AG04450 (cell line): ENCODE measurements around the gene RASAL1. TPM values are rescaled to one million over a fixed set of nuclear protein-coding genes. Genes with fewer than 3 reads are reported as not detected.

ENCODE experiments used
- CTCF ChIA-PET: fragments of 300-600, 350-600 bp; formaldehyde crosslinking; extraction: SDS; loops from one replicate; lab custom pipeline; 2022; ENCODE audit warnings: antibody characterized with exemption, inconsistent platforms; lab: Charles Lee
- POLR2A ChIA-PET: fragments of 350-600 bp; formaldehyde crosslinking; extraction: SDS; loops from one replicate; lab custom pipeline; 2021; ENCODE audit warnings: antibody characterized with exemption, inconsistent platforms; lab: Yijun Ruan, JAX
- DNase-seq: peaks from one replicate; pipeline ENCODE4 v3.0.0-alpha.2; 2011; ENCODE audit warnings: low read depth, low spot score
- H3K27ac ChIP-seq: one replicate; pipeline ENCODE4 v1.5.1; 2012; ENCODE audit warnings: low read depth, low read length, control low read depth
- H3K27me3 ChIP-seq: one replicate; pipeline ENCODE4 v1.6.0; 2012; ENCODE audit warnings: low read length; ENCODE audit not compliant: control insufficient read depth, insufficient read depth
- H3K4me3 ChIP-seq: 2 replicates; pipeline ENCODE4 v1.5.1; 2011; ENCODE audit warnings: mild to moderate bottlenecking, low read depth, low read length, control low read depth
- H3K9me3 ChIP-seq: 2 replicates; pipeline ENCODE4 v1.5.1; 2012; ENCODE audit warnings: low read length; ENCODE audit not compliant: control insufficient read depth, insufficient read depth
- polyA plus RNA-seq: library from polyadenylated mRNA; depleted of rRNA; stranded (reverse); fragments of >200 nt; gene quantifications from 2 replicates; pipeline ENCODE4 v1.2.3, GENCODE V29; 2011
- TF ChIP-seq, protein P1 (sequence below): IDR thresholded peaks from 2 replicates; pipeline ENCODE4 v1.5.1; 2011; ENCODE audit warnings: low read depth, low read length, control low read depth, inconsistent platforms

RASAL1 gene
- polyA plus RNA-seq, 1 experiment, result not detected

DNA sequence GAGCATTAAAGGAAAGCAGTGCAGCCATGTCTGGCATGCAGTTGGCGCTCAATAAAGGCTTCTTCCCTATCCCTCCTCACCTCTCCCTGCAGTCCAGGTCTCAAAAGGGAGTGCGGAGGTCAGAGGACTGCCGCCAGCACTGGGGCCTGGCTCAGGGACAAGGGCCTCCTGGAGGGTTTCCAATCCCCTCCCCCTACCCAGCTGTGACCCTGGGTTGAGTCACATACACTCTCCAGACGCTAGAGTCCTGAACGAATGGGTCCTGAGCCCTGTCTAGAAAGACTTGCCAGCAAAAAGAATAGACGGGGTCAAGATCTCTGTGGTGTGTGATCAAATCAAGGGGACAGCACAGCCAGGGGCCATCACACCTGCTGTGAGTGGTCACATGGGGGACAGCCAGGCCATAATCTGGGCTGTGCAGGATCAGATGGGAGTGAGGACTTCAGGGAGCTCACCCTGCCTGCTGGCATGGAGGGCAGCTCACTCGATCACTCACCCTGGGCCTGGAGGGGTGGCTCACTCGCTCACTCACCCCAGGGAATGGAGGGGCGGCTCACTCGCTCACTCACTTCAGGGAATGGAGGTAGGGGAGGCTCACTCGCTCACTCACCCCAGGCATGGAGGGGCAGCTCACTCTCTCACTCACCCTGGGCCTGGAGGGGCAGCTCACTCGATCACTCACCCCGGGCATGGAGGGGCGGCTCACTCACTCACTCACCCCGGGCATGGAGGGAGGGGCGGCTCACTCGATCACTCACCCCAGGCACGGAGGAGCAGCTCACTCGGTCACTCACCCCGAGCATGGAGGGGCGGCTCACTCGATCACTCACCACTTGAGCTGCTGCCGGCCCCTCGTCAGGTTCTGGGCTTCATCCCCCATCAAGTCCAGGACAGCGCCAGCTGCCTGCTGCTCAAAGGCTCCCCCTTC, 26.8 kb upstream of the RASAL1 start:
- Histone ChIP-seq H3K27me3 (no peaks in the 10 kb centered on the region), H3K9me3 (no peaks in the 10 kb centered on the region; the same call in 1 of the 2 replicates), H3K4me3 (no peak overlapping the region), H3K27ac (no peak overlapping the region)
- ChIA-PET POLR2A (interaction anchor here (0.6 kb wide), 1 partner anchor 9 kb away, joined by 3 read pairs; no protein-coding TSS in a partner anchor), CTCF (interaction anchor here (1.8 to 2.1 kb wide), 4 partner anchors 10 to 169 kb away, joined by 4 to 9 read pairs (median 6); no protein-coding TSS in a partner anchor)
- no peak for DNase-seq
- TF ChIP-seq, protein P1, sequence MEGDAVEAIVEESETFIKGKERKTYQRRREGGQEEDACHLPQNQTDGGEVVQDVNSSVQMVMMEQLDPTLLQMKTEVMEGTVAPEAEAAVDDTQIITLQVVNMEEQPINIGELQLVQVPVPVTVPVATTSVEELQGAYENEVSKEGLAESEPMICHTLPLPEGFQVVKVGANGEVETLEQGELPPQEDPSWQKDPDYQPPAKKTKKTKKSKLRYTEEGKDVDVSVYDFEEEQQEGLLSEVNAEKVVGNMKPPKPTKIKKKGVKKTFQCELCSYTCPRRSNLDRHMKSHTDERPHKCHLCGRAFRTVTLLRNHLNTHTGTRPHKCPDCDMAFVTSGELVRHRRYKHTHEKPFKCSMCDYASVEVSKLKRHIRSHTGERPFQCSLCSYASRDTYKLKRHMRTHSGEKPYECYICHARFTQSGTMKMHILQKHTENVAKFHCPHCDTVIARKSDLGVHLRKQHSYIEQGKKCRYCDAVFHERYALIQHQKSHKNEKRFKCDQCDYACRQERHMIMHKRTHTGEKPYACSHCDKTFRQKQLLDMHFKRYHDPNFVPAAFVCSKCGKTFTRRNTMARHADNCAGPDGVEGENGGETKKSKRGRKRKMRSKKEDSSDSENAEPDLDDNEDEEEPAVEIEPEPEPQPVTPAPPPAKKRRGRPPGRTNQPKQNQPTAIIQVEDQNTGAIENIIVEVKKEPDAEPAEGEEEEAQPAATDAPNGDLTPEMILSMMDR, result no peak

DNA sequence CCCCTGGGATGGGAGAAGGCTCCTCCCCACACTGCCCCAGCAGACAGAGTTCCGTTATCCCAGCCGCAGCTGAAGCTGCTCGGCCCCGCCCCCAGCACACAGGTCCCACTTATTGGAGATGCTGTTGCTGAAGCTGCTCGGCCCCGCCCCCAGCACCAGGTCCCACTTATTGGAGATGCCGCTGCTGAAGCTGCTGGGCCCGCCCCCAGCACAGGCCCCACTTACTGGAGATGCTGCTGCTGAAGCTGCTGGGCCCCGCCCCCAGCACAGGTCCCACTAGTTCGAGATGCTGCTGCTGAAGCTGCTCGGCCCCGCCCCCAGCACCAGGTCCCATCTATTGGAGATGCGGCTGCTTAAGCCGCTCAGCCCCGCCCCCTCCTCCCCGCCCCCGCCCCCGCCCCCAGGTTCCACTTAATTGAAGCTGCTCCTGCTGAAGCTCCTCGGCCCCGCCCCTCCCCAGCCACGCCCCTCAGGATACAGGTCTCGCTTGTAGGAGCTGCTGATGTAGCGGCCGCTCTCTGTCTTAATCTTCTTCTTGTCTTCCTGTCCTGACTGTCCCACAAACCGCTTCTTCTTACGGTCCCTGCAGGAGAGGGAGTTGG, 26.0 kb upstream of the RASAL1 start:
- Histone ChIP-seq H3K9me3 (no peaks in the 10 kb centered on the region; the same call in 1 of the 2 replicates), H3K27me3 (no peaks in the 10 kb centered on the region), H3K27ac (no peak overlapping the region), H3K4me3 (no peak overlapping the region)
- TF ChIP-seq, protein P1, result no peak
- CTCF ChIA-PET, result interaction anchor here (1.9 to 2.1 kb wide), 2 partner anchors 12 to 113 kb away, joined by 7 to 9 read pairs; no protein-coding TSS in a partner anchor
- DNase-seq, result no peak
- POLR2A ChIA-PET, result interaction anchor here (0.6 kb wide), 1 partner anchor 10 kb away, joined by 3 read pairs; no protein-coding TSS in a partner anchor

DNA sequence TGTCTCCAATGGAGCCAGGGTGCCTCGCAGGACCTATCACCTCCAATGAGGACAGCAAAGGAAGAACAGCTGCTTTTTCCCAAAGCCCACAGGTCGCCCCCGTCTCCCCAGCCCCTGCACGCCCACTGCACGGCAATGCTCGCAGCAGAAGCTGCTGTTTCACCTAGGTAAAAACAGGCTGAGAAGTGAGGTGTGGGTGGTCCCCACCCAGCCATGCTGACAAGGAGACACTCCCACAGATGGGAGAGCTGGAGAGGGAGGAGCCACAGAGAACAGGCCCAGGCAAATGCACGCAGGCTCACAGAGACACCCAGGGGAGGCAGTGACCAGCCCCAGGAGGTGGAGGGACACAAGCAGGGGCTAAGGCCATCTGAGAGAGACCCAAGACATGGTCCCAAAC, 24.4 kb upstream of the RASAL1 start:
- POLR2A ChIA-PET, result no interaction called here

DNA sequence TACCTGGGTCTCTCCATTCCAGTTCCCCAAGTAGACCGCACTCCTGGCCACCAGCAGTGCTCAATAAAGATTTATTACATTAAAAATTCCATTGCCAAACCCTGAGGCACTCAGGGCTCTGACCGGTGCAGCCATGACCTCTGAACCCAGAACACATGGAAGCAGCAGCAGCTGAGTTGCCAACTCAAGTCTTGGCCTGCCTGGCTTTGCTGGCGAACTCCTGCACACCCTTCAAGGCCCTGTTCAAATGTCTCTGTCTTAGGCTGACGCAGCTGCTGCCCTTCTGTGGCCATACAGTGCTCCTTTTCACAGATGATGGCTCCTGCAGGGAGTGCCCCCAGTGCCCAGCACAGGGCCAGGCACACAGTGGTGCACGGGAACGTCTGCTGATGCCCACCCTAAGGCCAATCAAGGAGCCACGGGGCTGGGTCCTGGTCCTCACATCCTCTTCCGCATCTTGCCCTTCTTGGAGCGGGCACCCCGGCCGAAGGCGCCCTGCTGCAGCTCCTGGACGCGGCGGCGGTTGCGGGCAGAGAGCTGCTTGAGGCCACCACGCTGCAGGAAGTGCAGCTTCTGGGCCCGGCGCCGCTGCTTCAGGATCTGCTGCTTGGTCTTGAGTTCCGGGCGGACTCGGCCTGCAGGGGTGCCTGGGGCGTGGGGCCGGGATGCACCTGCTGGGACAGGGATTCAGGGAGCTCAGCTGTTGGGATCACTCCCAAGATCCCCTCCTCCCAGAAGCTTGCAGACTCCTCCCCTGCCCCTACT, 23.1 kb upstream of the RASAL1 start:
- CTCF ChIA-PET, result interaction anchor here (0.6 to 0.8 kb wide), 3 partner anchors 15 to 135 kb away, joined by 3 read pairs; no protein-coding TSS in a partner anchor
- TF ChIP-seq, protein P1, result no peak
- no peak overlapping the region for H3K4me3 ChIP-seq
- no peak for DNase-seq
- H3K27me3 ChIP-seq, result peaks cover 17% of the 10 kb centered on the region
- H3K27ac ChIP-seq, result no peak overlapping the region
- POLR2A ChIA-PET, result no interaction called here
- H3K9me3 ChIP-seq, result no peaks in the 10 kb centered on the region; the same call in 1 of the 2 replicates

More for the DNA sequence above, 24.4 kb upstream of the RASAL1 start:
- no peak overlapping the region for H3K27ac ChIP-seq
- H3K9me3 ChIP-seq, result no peaks in the 10 kb centered on the region; the same call in 1 of the 2 replicates
- CTCF ChIA-PET, result interaction anchor here (1.4 to 1.5 kb wide), 2 partner anchors 14 to 111 kb away, joined by 6 to 10 read pairs; no protein-coding TSS in a partner anchor
- H3K4me3 ChIP-seq, result no peak overlapping the region
- H3K27me3 ChIP-seq, result peaks cover 7% of the 10 kb centered on the region
- DNase-seq, result no peak
- TF ChIP-seq, protein P1, result no peak
